ENCODE data around the gene MCC.

Gene MCC

GRCh38 chr5:113487781-113488644 lies at the start of gene MCC:
Gene MCC (minus strand): TSS chr5:113488453.
- DNase-seq: no peak

GRCh38 chr5:113531481-113532159 lies 43.4 kb upstream of the MCC start:
- DNase-seq: no peak

- DNase-seq: no peak
Observed at GRCh38 chr5:113527746-113528145, 39.5 kb upstream of the MCC start.

GRCh38 chr5:113526421-113526820 lies 38.2 kb upstream of the MCC start:
- no peak for DNase-seq

- DNase-seq: no peak
Observed at GRCh38 chr5:113524927-113525326, 36.7 kb upstream of the MCC start.

- no peak for DNase-seq
Observed at GRCh38 chr5:113523168-113523567, 34.9 kb upstream of the MCC start.

GRCh38 chr5:113520899-113521298 lies 32.6 kb upstream of the MCC start:
- DNase-seq: no peak

- no peak for DNase-seq
Observed at GRCh38 chr5:113520429-113520828, 32.2 kb upstream of the MCC start.

GRCh38 chr5:113519412-113519811 lies 31.2 kb upstream of the MCC start:
- DNase-seq: no peak

- no peak for DNase-seq
Observed at GRCh38 chr5:113518884-113519283, 30.6 kb upstream of the MCC start.

GRCh38 chr5:113514289-113514635 lies 26.0 kb upstream of the MCC start:
- no peak for DNase-seq

GRCh38 chr5:113513384-113514288 lies 25.4 kb upstream of the MCC start, which contains the start of gene YTHDC2:
Gene YTHDC2 (plus strand): TSS chr5:113513694. CDS start chr5:113513896, 202 bp downstream.
- DNase-seq: peak; percentile 5

- no peak for DNase-seq
Observed at GRCh38 chr5:113512341-113512740, 24.1 kb upstream of the MCC start.

GRCh38 chr5:113510836-113511451 lies 22.7 kb upstream of the MCC start:
- DNase-seq: no peak

- DNase-seq: no peak
Observed at GRCh38 chr5:113508756-113509155, 20.5 kb upstream of the MCC start.

- DNase-seq: no peak
Observed at GRCh38 chr5:113507601-113508000, 19.3 kb upstream of the MCC start.

- DNase-seq: no peak
Observed at GRCh38 chr5:113505181-113505580, 16.9 kb upstream of the MCC start.

GRCh38 chr5:113503146-113503545 lies 14.9 kb upstream of the MCC start:
- DNase-seq: no peak

- DNase-seq: no peak
Observed at GRCh38 chr5:113502073-113502472, 13.8 kb upstream of the MCC start.

- DNase-seq: no peak
Observed at GRCh38 chr5:113495422-113495841, 7.2 kb upstream of the MCC start.

GRCh38 chr5:113493446-113493845 lies 5.2 kb upstream of the MCC start:
- no peak for DNase-seq

GRCh38 chr5:113491022-113491421 lies 2.8 kb upstream of the MCC start:
- no peak for DNase-seq

GRCh38 chr5:113490317-113490716 lies 2.1 kb upstream of the MCC start:
- no peak for DNase-seq
